ENCODE results near the gene UNK. TPM values are rescaled to one million over a fixed set of nuclear protein-coding genes. Genes with fewer than 3 reads are reported as not detected.
"Not testable (repeated sequence)": the region's sequence is repeated elsewhere in the genome, so short reads cannot be mapped to it uniquely, and the experiment has no call there.

The UNK gene
- total RNA-seq, 1 donor from 2014 or later: 26.0 TPM

- intact Hi-C loops (cut with micrococcal nuclease): no loop called here
- Mint-ChIP-seq H3K27ac (no peak overlapping the region), H3K27me3 (ENCODE audit: insufficient read depth) (no peaks in the 10 kb centered on the region), H3K4me3 (no peak overlapping the region), H3K9me3 (no peaks in the 10 kb centered on the region), H3K4me1 (ENCODE audit: low read depth) (peaks cover 34% of the 10 kb centered on the region), H3K36me3 (ENCODE audit: low read depth) (no peaks in the 10 kb centered on the region)
- DNase-seq (ENCODE audit: low spot score): no peak
Observed at GRCh38 chr17:75869282-75870141, 84.9 kb downstream of the UNK start.

GRCh38 chr17:75870228-75870627, 85.6 kb downstream of the UNK start:
- intact Hi-C loops (cut with micrococcal nuclease); H3K4me3 Mint-ChIP-seq; H3K27ac Mint-ChIP-seq; H3K9me3 Mint-ChIP-seq; H3K27me3 Mint-ChIP-seq (ENCODE audit: insufficient read depth); H3K36me3 Mint-ChIP-seq (ENCODE audit: low read depth); DNase-seq (ENCODE audit: low spot score): not testable (repeated sequence)
- H3K4me1 Mint-ChIP-seq (ENCODE audit: low read depth): peaks cover 26% of the 10 kb centered on the region

GRCh38 chr17:75872434-75873351, 88.1 kb downstream of the UNK start:
- no peaks in the 10 kb centered on the region for H3K27me3 Mint-ChIP-seq (ENCODE audit: insufficient read depth)
- H3K27ac Mint-ChIP-seq: peak overlapping the region; percentile 84
- H3K9me3 Mint-ChIP-seq: no peaks in the 10 kb centered on the region
- H3K4me1 Mint-ChIP-seq (ENCODE audit: low read depth): peaks cover 37% of the 10 kb centered on the region
- H3K36me3 Mint-ChIP-seq (ENCODE audit: low read depth): peaks cover 2% of the 10 kb centered on the region
- intact Hi-C loops (cut with micrococcal nuclease): loop anchor here (1.0 kb wide), 1 partner anchor 17 kb away; the partner anchor contains the start of gene WBP2
- DNase-seq (ENCODE audit: low spot score): peak; percentile 69
- peak overlapping the region; percentile 5 for H3K4me3 Mint-ChIP-seq

GRCh38 chr17:75873587-75874322, 89.1 kb downstream of the UNK start:
- H3K4me1 Mint-ChIP-seq (ENCODE audit: low read depth): peaks cover 38% of the 10 kb centered on the region
- peak overlapping the region; percentile 34 for H3K27ac Mint-ChIP-seq
- peaks cover 1% of the 10 kb centered on the region for H3K27me3 Mint-ChIP-seq (ENCODE audit: insufficient read depth)
- H3K4me3 Mint-ChIP-seq: no peak overlapping the region
- intact Hi-C loops (cut with micrococcal nuclease): no loop called here
- no peak for DNase-seq (ENCODE audit: low spot score)
- H3K9me3 Mint-ChIP-seq: no peaks in the 10 kb centered on the region
- peaks cover 2% of the 10 kb centered on the region for H3K36me3 Mint-ChIP-seq (ENCODE audit: low read depth)

- H3K36me3 Mint-ChIP-seq (ENCODE audit: low read depth): peaks cover 2% of the 10 kb centered on the region
- no peak overlapping the region for H3K4me3 Mint-ChIP-seq
- H3K27ac Mint-ChIP-seq: no peak overlapping the region
- peaks cover 38% of the 10 kb centered on the region for H3K4me1 Mint-ChIP-seq (ENCODE audit: low read depth)
- no peaks in the 10 kb centered on the region for H3K9me3 Mint-ChIP-seq
- no peak for DNase-seq (ENCODE audit: low spot score)
- peaks cover 4% of the 10 kb centered on the region for H3K27me3 Mint-ChIP-seq (ENCODE audit: insufficient read depth)
- intact Hi-C loops (cut with micrococcal nuclease): no loop called here
Observed at GRCh38 chr17:75874323-75875181, 89.9 kb downstream of the UNK start.

Other genes starting within 250 kb of the UNK start
- 16.2 and 18.1 TPM in 2 replicates for gene MYO15B, start 197.0 kb upstream of the UNK start, total RNA-seq
- gene SMIM5, start 151.4 kb upstream of the UNK start, total RNA-seq: 0.05 TPM in 1 of 2 replicates, not detected in the other
- 29.9 and 34.1 TPM in 2 replicates for gene RECQL5, start 117.7 kb upstream of the UNK start, total RNA-seq
- 113 and 117 TPM in 2 replicates for gene SAP30BP, start 117.5 kb upstream of the UNK start, total RNA-seq
- gene ITGB4, start 63.3 kb upstream of the UNK start, total RNA-seq: 1.4 and 2.7 TPM in 2 replicates
- 48.0 and 49.3 TPM in 2 replicates for gene GALK1, start 19.6 kb upstream of the UNK start, total RNA-seq
- gene UNC13D, start 59.6 kb downstream of the UNK start, total RNA-seq: 185 and 186 TPM in 2 replicates
- 68.8 and 74.4 TPM in 2 replicates for gene WBP2, start 70.5 kb downstream of the UNK start, total RNA-seq
- gene TRIM47, start 93.8 kb downstream of the UNK start, total RNA-seq: 30.5 and 32.7 TPM in 2 replicates
- 45.0 and 53.7 TPM in 2 replicates for gene TRIM65, start 112.1 kb downstream of the UNK start, total RNA-seq
- gene MRPL38, start 120.1 kb downstream of the UNK start, total RNA-seq: 151 and 160 TPM in 2 replicates
- gene FBF1, start 156.2 kb downstream of the UNK start, total RNA-seq: 19.4 and 20.0 TPM in 2 replicates
- 25.3 and 28.2 TPM in 2 replicates for gene ACOX1, start 194.4 kb downstream of the UNK start, total RNA-seq
- gene TEN1, start 194.4 kb downstream of the UNK start, total RNA-seq: 10.7 and 15.4 TPM in 2 replicates
- 4.9 and 5.3 TPM in 2 replicates for gene CDK3, start 216.0 kb downstream of the UNK start, total RNA-seq
- 0.02 and 0.05 TPM in 2 replicates for gene EVPL, start 242.5 kb downstream of the UNK start, total RNA-seq